Lower lobe of right lung (tissue), 2 donors: ENCODE data around the gene MTCL1. TPM values are rescaled to one million over a fixed set of nuclear protein-coding genes. Genes with fewer than 3 reads are reported as not detected.

ENCODE experiments used
- ATAC-seq, 2 donors: fragments of 200-7000 bp; cut with Tn5 transposase; one replicate each; pipeline ENCODE4 v1.9.1; 2020 to 2022; ENCODE audit warnings: mild to moderate bottlenecking in 2 of 2, moderate library complexity in 2 of 2
- DNase-seq: peaks from one replicate; pipeline ENCODE4 v3.0.0-alpha.2; 2020
- H3K27ac ChIP-seq: fragments of 200-600 bp; one replicate; pipeline ENCODE4 v1.8.0; 2022
- H3K27me3 ChIP-seq: fragments of 200-600 bp; one replicate; pipeline ENCODE4 v1.8.0; 2022; ENCODE audit warnings: low read depth
- H3K36me3 ChIP-seq: fragments of 200-600 bp; one replicate; pipeline ENCODE4 v1.8.0; 2022; ENCODE audit warnings: mild to moderate bottlenecking
- H3K4me1 ChIP-seq: fragments of 200-600 bp; one replicate; pipeline ENCODE4 v1.8.0; 2022
- H3K4me3 ChIP-seq: fragments of 200-600 bp; one replicate; pipeline ENCODE4 v1.8.0; 2022; ENCODE audit warnings: mild to moderate bottlenecking
- H3K9me3 ChIP-seq: fragments of 200-600 bp; one replicate; pipeline ENCODE4 v1.8.0; 2022
- CTCF ChIP-seq: fragments of 200-600 bp; IDR thresholded peaks from one replicate; pipeline ENCODE4 v1.8.0; 2022; ENCODE audit warnings: antibody characterized with exemption, mild to moderate bottlenecking
- intact Hi-C: fragments of 100-400 bp; cut with DNase I; formaldehyde crosslinking; loops from one replicate; pipeline ENCODE4 v1.11.0; 2022
- total RNA-seq: library from RNA; stranded (reverse); fragmentation: NEBNext Ultra II Directional; extraction: Animal tissue kit (Norgen Biotek cat#: 25700); gene quantifications from one replicate; pipeline ENCODE4 v1.2.1, GENCODE V29; 2021
- donor health status: DM: no; HTN: yes; CAD: no; lungs with severe emphysema.

Gene MTCL1
- total RNA-seq, 1 donor from 2014 or later: 7.9 TPM

- Histone ChIP-seq H3K9me3 (no peaks in the 10 kb centered on the region), H3K4me3 (no peak overlapping the region), H3K27ac (no peak overlapping the region), H3K36me3 (no peaks in the 10 kb centered on the region), H3K4me1 (no peaks in the 10 kb centered on the region), H3K27me3 (no peaks in the 10 kb centered on the region)
- ATAC-seq (no peak), DNase-seq (no peak)
- intact Hi-C loops: no loop called here
- no peak for TF ChIP-seq CTCF
Observed at GRCh38 chr18:8688216-8688800, 17.0 kb upstream of the MTCL1 start.

- Histone ChIP-seq H3K4me3 (no peak overlapping the region), H3K27me3 (no peaks in the 10 kb centered on the region), H3K36me3 (no peaks in the 10 kb centered on the region), H3K27ac (no peak overlapping the region), H3K4me1 (no peaks in the 10 kb centered on the region), H3K9me3 (no peaks in the 10 kb centered on the region)
- intact Hi-C loops: no loop called here
- no peak for TF ChIP-seq CTCF
- ATAC-seq: no peak
- no peak for DNase-seq
Observed at GRCh38 chr18:8688816-8689215, 16.5 kb upstream of the MTCL1 start.

- no peaks in the 10 kb centered on the region for H3K9me3 ChIP-seq
- intact Hi-C loops: no loop called here
- H3K4me3 ChIP-seq: no peak overlapping the region
- no peak for ATAC-seq
- no peaks in the 10 kb centered on the region for H3K4me1 ChIP-seq
- no peak for DNase-seq
- H3K27ac ChIP-seq: no peak overlapping the region
- no peak for TF ChIP-seq CTCF
- no peaks in the 10 kb centered on the region for H3K27me3 ChIP-seq
- H3K36me3 ChIP-seq: no peaks in the 10 kb centered on the region
Observed at GRCh38 chr18:8689517-8689916, 15.8 kb upstream of the MTCL1 start.

- no peak for TF ChIP-seq CTCF
- ATAC-seq: no peak
- H3K27ac ChIP-seq: no peak overlapping the region
- H3K4me3 ChIP-seq: no peak overlapping the region
- peaks cover 3% of the 10 kb centered on the region for H3K27me3 ChIP-seq
- no peaks in the 10 kb centered on the region for H3K9me3 ChIP-seq
- H3K4me1 ChIP-seq: no peaks in the 10 kb centered on the region
- no peaks in the 10 kb centered on the region for H3K36me3 ChIP-seq
- intact Hi-C loops: loop anchor here (5.0 kb wide), 1 partner anchor 287 kb away; no protein-coding TSS in a partner anchor
- DNase-seq: no peak
Observed at GRCh38 chr18:8694891-8695290, 10.5 kb upstream of the MTCL1 start.

- Histone ChIP-seq H3K36me3 (no peaks in the 10 kb centered on the region), H3K4me1 (no peaks in the 10 kb centered on the region), H3K27ac (no peak overlapping the region), H3K4me3 (no peak overlapping the region), H3K27me3 (peaks cover 4% of the 10 kb centered on the region), H3K9me3 (no peaks in the 10 kb centered on the region)
- ATAC-seq: no peak
- TF ChIP-seq CTCF: no peak
- intact Hi-C loops: loop anchor here (5.0 kb wide), 1 partner anchor 286 kb away; no protein-coding TSS in a partner anchor
- no peak for DNase-seq
Observed at GRCh38 chr18:8695932-8696517, 9.3 kb upstream of the MTCL1 start.
